ENCODE data around the gene FPR1.

DNA sequence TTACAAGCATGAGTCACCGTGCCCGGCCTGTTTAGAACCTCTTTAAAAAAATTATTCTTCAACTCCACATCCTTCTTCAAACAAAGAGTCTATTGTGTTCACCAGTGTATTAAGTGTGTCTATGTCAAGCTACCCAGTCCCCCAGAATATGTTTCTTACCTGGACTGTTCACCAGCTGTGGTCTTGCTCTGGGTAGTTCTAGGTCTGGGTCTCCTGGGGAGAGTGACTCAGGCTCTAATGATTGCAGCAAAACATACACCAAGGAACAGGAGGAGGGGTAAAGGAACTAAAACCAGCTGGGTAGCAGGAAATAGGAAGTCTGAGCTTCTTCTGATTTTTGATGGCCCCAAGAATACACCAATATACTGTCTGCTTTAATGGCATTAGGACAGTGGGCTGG lies at the start of gene FPR1:
- TF ChIP-seq, protein P1, sequence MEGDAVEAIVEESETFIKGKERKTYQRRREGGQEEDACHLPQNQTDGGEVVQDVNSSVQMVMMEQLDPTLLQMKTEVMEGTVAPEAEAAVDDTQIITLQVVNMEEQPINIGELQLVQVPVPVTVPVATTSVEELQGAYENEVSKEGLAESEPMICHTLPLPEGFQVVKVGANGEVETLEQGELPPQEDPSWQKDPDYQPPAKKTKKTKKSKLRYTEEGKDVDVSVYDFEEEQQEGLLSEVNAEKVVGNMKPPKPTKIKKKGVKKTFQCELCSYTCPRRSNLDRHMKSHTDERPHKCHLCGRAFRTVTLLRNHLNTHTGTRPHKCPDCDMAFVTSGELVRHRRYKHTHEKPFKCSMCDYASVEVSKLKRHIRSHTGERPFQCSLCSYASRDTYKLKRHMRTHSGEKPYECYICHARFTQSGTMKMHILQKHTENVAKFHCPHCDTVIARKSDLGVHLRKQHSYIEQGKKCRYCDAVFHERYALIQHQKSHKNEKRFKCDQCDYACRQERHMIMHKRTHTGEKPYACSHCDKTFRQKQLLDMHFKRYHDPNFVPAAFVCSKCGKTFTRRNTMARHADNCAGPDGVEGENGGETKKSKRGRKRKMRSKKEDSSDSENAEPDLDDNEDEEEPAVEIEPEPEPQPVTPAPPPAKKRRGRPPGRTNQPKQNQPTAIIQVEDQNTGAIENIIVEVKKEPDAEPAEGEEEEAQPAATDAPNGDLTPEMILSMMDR (IDR thresholded peaks at IDR 0.05) = no peak
- no peak for TF ChIP-seq POLR2A (IDR thresholded peaks at IDR 0.05)
- no peak for TF ChIP-seq POLR2AphosphoS5 (IDR thresholded peaks at IDR 0.05)
- TF ChIP-seq EP300 (IDR thresholded peaks at IDR 0.05; ENCODE audit: low read depth) = no peak

Data from transverse colon (tissue), 4 donors.